ENCODE measurements around the gene HOXD8. TPM values are rescaled to one million over a fixed set of nuclear protein-coding genes. Genes with fewer than 3 reads are reported as not detected.

Gene HOXD8
- total RNA-seq, 1 experiment from 2014 or later, result not detected

- ChIA-PET POLR2A (no interaction called here), CTCF (no interaction called here)
- intact Hi-C loops (cut with micrococcal nuclease; ENCODE audit: unreplicated experiment) (no loop called here), in situ Hi-C loops (cut with HindIII; ENCODE audit: low pct_unique_long_range_greater_than_20kb, low sequenced_read_pairs) (no loop called here)
- no peak overlapping the region for H3K27ac ChIP-seq (ENCODE audit: low read length)
- DNase-seq (ENCODE audit: low read depth, low spot score) (no peak), ATAC-seq (no peak)
- H3K9me3 ChIP-seq (ENCODE audit: control insufficient read depth, insufficient read depth, low read depth, low read length), result no peaks in the 10 kb centered on the region
- H3K36me3 ChIP-seq (ENCODE audit: control insufficient read depth, insufficient read depth, low read length), result no peaks in the 10 kb centered on the region
- no peak overlapping the region for H3K4me3 ChIP-seq (ENCODE audit: low read depth in 2 of 2, low read length in 2 of 2)
- BruUV-seq (replicated peaks), result no TSS peak
- no peaks in the 10 kb centered on the region for H3K4me1 ChIP-seq (ENCODE audit: control insufficient read depth, insufficient read depth, low read length)
- no peaks in the 10 kb centered on the region for H3K27me3 ChIP-seq (ENCODE audit: control insufficient read depth, insufficient read depth, low read length)
- no peak for TF ChIP-seq REST (IDR thresholded peaks at IDR 0.05; ENCODE audit: insufficient read depth in 1 of 2, low read depth in 2 of 2, low read length in 1 of 2)
- TF ChIP-seq SIN3A (IDR thresholded peaks at IDR 0.05; ENCODE audit: borderline replicate concordance, insufficient read depth, low read depth, low read length), result no peak
- TF ChIP-seq CTCF (IDR thresholded peaks at IDR 0.05), result no peak
- TF ChIP-seq TCF7L2 (IDR thresholded peaks at IDR 0.05; ENCODE audit: low read depth, low read length), result no peak
- no peak for TF ChIP-seq POLR2AphosphoS5 (IDR thresholded peaks at IDR 0.05; ENCODE audit: low read depth, low read length)
Measured at GRCh38 chr2:176170602-176171305, 41.2 kb downstream of the HOXD8 start.

- Histone ChIP-seq H3K27me3 (ENCODE audit: control insufficient read depth, insufficient read depth, low read length) (no peaks in the 10 kb centered on the region), H3K9me3 (ENCODE audit: control insufficient read depth, insufficient read depth, low read depth, low read length) (no peaks in the 10 kb centered on the region), H3K4me1 (ENCODE audit: control insufficient read depth, insufficient read depth, low read length) (no peaks in the 10 kb centered on the region), H3K27ac (ENCODE audit: low read length) (no peak overlapping the region), H3K36me3 (ENCODE audit: control insufficient read depth, insufficient read depth, low read length) (no peaks in the 10 kb centered on the region), H3K4me3 (ENCODE audit: low read depth in 2 of 2, low read length in 2 of 2) (no peak overlapping the region)
- intact Hi-C loops (cut with micrococcal nuclease; ENCODE audit: unreplicated experiment) (no loop called here), in situ Hi-C loops (cut with HindIII; ENCODE audit: low pct_unique_long_range_greater_than_20kb, low sequenced_read_pairs) (no loop called here)
- ATAC-seq, result no peak
- BruUV-seq (replicated peaks), result no TSS peak
- POLR2A ChIA-PET, result no interaction called here
- CTCF ChIA-PET, result no interaction called here
- TF ChIP-seq REST (IDR thresholded peaks at IDR 0.05; ENCODE audit: insufficient read depth in 1 of 2, low read depth in 2 of 2, low read length in 1 of 2) (no peak), TCF7L2 (IDR thresholded peaks at IDR 0.05; ENCODE audit: low read depth, low read length) (no peak), CTCF (IDR thresholded peaks at IDR 0.05) (no peak), POLR2AphosphoS5 (IDR thresholded peaks at IDR 0.05; ENCODE audit: low read depth, low read length) (no peak), SIN3A (IDR thresholded peaks at IDR 0.05; ENCODE audit: borderline replicate concordance, insufficient read depth, low read depth, low read length) (no peak)
- no peak for DNase-seq (ENCODE audit: low read depth, low spot score)
Measured at GRCh38 chr2:176171351-176172006, 42.0 kb downstream of the HOXD8 start.
